Measurements from ENCODE around the gene SLC40A1. TPM values are rescaled to one million over a fixed set of nuclear protein-coding genes. Genes with fewer than 3 reads are reported as not detected.

SLC40A1 gene
- total and polyA plus RNA-seq, 2 of the 13 experiments (the other 11 are each of a cell fraction or from before 2014, with no cell fraction given): 10.6 to 24.9 TPM

- TF ChIP-seq RERE (CRISPR knock-in tag; IDR thresholded peaks at IDR 0.05; ENCODE audit: low read depth) (peak; percentile 79), ZGPAT (CRISPR knock-in tag; IDR thresholded peaks at IDR 0.05) (peak; percentile 64; the same call in 1 of the 2 replicates), CEBPB (IDR thresholded peaks at IDR 0.05; ENCODE audit: borderline replicate concordance, low read depth, low read length) (peak; percentile 23; the same call in 1 of the 2 replicates), ISL2 (CRISPR knock-in tag; IDR thresholded peaks at IDR 0.05) (peak; percentile 43; the same call in 1 of the 2 replicates), ZMYM2 (CRISPR knock-in tag; IDR thresholded peaks at IDR 0.05) (no peak), ZNF570 (CRISPR knock-in tag; IDR thresholded peaks at IDR 0.05; ENCODE audit: borderline replicate concordance) (no peak), NFE2 (CRISPR knock-in tag; IDR thresholded peaks at IDR 0.05) (no peak), ZMYM3 (CRISPR knock-in tag; IDR thresholded peaks at IDR 0.05) (no peak), MED1 (CRISPR knock-in tag; IDR thresholded peaks at IDR 0.05) (peak; percentile 69), RXRB (CRISPR knock-in tag; IDR thresholded peaks at IDR 0.05; ENCODE audit: borderline replicate concordance) (peak; percentile 18; the same call in 1 of the 2 replicates), SAP130 (CRISPR knock-in tag; IDR thresholded peaks at IDR 0.05; ENCODE audit: low read depth) (peak; percentile 69), CCDC6 (CRISPR knock-in tag; IDR thresholded peaks at IDR 0.05) (no peak), SMAD1 (CRISPR knock-in tag; IDR thresholded peaks at IDR 0.05; ENCODE audit: borderline replicate concordance, low read depth) (no peak), MXD4 (CRISPR knock-in tag; IDR thresholded peaks at IDR 0.05) (peak; percentile 37; the same call in 1 of the 2 replicates), PRPF4 (IDR thresholded peaks at IDR 0.05; ENCODE audit: low read depth, low read length, poor library complexity, severe bottlenecking) (no peak), ZNF841 (CRISPR knock-in tag; IDR thresholded peaks at IDR 0.05; ENCODE audit: borderline replicate concordance) (no peak)
- TF ChIP-seq, protein P1, sequence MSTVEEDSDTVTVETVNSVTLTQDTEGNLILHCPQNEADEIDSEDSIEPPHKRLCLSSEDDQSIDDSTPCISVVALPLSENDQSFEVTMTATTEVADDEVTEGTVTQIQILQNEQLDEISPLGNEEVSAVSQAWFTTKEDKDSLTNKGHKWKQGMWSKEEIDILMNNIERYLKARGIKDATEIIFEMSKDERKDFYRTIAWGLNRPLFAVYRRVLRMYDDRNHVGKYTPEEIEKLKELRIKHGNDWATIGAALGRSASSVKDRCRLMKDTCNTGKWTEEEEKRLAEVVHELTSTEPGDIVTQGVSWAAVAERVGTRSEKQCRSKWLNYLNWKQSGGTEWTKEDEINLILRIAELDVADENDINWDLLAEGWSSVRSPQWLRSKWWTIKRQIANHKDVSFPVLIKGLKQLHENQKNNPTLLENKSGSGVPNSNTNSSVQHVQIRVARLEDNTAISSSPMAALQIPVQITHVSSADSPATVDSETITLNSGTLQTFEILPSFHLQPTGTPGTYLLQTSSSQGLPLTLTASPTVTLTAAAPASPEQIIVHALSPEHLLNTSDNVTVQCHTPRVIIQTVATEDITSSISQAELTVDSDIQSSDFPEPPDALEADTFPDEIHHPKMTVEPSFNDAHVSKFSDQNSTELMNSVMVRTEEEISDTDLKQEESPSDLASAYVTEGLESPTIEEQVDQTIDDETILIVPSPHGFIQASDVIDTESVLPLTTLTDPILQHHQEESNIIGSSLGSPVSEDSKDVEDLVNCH (CRISPR knock-in tag; IDR thresholded peaks at IDR 0.05): no peak
- TF ChIP-seq, protein P2, sequence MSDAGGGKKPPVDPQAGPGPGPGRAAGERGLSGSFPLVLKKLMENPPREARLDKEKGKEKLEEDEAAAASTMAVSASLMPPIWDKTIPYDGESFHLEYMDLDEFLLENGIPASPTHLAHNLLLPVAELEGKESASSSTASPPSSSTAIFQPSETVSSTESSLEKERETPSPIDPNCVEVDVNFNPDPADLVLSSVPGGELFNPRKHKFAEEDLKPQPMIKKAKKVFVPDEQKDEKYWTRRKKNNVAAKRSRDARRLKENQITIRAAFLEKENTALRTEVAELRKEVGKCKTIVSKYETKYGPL (CRISPR knock-in tag; IDR thresholded peaks at IDR 0.05): no peak
- TF ChIP-seq, protein P3, sequence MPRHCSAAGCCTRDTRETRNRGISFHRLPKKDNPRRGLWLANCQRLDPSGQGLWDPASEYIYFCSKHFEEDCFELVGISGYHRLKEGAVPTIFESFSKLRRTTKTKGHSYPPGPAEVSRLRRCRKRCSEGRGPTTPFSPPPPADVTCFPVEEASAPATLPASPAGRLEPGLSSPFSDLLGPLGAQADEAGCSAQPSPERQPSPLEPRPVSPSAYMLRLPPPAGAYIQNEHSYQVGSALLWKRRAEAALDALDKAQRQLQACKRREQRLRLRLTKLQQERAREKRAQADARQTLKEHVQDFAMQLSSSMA (CRISPR knock-in tag; IDR thresholded peaks at IDR 0.05): no peak
Measured at GRCh38 chr2:189552991-189553404, 27.6 kb downstream of the SLC40A1 start (continued).
